ENCODE measurements around the gene EFNB2.

Gene EFNB2

DNA sequence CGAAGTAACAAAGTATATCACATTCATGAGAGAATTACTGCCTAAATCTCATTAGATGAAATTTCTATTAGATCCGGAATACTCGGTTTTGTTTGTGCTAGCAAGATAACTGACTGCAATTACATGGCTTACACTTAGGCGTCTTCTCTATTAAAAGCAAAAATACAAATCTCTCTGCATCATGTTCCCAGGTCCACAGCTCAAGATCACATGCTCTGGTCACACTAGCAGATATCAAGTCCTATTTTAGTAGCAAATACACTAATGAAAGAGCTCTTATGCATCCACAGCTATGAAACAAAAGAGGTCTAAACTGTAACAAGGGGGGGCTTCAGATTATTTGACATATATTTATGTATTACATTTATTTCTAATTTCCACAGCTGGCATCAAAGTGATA, 53.5 kb downstream of the EFNB2 start:
- no peak for DNase-seq (ENCODE audit: low read depth)

DNA sequence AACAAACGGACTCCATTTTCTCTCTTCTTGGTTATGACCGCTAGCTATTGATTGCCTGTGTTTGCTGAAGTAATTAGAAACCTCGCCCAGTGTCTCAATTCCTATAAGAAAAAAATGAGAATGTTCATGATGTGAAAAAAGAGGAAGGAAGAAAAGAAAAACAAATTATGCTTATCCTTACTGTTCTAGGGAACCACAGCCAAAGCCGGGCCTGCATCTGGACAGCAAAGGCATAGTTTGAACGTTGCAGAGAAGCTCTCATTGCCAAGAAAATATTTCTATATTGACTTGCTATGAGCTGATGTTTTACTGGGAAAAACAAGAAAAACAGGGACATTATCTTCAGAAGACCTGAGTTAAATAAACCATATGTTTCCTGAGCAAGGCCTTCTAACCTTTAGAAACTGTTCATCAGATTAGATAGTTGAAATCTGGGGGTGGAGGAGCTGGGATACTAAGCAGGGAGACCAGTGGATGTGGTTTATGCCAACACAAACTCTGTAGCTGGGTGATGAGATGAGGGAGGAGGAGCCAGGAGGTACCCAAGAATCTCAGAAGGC, 55.0 kb downstream of the EFNB2 start:
- DNase-seq (ENCODE audit: low read depth), result no peak

DNA sequence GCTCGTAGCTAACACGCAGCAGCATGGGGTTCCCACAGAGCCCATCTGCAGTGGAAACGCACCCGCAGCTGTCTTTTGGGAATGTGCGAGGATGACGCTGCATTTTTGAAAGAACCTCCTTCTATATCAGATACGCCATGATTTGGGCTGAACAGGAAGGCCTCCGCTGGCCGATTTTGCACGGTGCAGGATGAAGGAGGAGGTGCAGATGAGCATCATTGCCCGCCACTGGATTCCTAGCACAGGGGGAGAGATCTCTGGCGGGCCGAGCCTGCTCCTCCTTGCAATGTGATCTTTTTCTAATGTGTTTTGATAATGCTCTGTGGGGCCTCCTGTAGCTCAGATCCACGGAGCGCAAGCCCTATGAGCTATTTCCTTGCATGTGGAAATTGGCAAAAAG, 55.5 kb downstream of the EFNB2 start:
- DNase-seq (ENCODE audit: low read depth), result no peak

- DNase-seq (ENCODE audit: low read depth), result no peak
Observed at GRCh38 chr13:106478116-106478515, 57.3 kb downstream of the EFNB2 start.

- DNase-seq (ENCODE audit: low read depth), result no peak
Observed at GRCh38 chr13:106477303-106477702, 58.2 kb downstream of the EFNB2 start.

DNA sequence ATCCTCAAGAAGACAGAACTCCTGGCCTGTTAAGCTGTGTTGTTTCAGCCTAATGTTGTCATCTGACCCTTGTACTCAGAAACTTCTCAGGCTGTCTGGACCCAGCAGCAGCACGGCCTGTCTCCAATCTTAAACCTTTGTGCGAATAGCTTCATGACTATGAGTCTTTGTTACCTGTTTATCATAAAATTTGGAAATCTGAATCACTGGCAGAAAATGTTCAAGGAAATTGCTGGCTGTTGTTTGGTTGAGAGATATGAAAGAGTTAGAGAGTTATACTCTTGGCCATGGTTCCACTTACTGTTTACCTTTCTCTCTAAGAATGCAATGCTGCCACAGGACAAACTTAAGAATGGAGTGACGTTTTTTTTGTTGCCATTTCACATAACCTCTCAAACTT, 59.6 kb downstream of the EFNB2 start:
- DNase-seq (ENCODE audit: low read depth), result no peak

GRCh38 chr13:106474912-106475311, 60.5 kb downstream of the EFNB2 start:
- DNase-seq (ENCODE audit: low read depth), result no peak

DNA sequence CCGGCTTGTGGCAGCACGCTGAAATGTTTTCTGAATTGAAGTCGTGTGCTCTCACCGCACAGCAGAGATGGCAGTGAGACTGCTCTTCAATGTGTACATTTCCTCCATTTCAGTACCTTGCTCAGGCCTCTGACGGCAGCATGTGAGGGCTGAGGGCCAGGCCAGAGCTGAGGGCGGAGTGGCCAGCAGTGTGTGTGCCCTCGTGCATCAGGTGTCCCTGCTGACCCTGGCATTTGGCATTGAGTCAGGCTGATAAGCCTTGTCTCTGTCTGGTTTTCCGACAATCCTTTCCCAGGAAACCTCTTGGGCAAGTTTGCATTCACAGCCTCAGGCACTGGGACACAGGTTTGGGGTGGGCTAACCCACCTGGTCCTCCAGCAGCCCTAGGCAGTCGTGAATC, 62.3 kb downstream of the EFNB2 start:
- DNase-seq (ENCODE audit: low read depth), result no peak

DNA sequence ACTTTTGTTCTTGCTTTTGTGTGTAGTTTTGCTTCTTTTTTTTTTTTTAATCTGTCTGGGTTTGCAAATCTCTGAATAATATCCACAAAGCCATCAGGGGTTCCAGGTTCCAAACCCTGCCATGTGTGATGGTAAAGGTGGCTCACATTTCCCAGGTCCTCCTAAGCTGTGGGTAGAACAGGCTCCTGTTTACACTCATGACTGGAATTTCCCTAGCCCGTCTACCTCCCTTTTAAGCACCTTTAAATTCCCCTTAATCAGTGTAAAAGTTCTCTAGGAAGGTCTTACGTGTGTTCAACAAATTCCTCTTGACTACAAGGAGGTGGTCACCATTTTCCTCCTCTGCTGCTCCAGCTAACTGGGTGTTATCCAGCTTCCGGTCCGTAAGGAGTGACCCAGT, 62.8 kb downstream of the EFNB2 start:
- DNase-seq (ENCODE audit: low read depth), result no peak

DNA sequence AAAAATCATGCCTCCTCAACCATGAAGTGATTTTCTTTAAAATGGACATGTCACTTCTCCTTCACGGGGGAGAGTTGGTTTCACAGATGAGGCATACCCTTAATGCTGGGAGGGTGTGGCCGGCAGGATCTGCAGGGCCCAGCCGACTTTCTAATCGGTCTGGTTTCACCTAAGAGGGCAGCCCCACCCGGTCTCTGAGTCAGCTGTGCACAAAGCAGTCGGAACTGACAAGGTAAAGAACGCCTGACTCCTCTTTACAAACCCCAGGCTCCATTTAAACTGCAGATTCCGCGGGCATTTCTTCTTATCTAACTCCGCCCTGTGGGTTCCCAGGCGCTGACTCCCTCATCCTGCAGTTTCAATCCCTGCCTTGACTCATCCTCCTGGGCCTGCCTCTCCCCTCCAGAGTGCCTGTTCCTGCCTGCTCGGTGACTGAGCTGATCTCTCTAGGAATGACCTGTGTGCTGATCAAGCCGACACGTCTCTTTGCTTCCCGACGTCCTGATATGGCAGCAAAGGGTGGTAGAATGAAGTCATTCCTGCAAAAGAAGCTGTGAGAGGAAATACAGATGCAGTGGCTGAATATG, 63.4 kb downstream of the EFNB2 start:
- DNase-seq (ENCODE audit: low read depth), result no peak

DNA sequence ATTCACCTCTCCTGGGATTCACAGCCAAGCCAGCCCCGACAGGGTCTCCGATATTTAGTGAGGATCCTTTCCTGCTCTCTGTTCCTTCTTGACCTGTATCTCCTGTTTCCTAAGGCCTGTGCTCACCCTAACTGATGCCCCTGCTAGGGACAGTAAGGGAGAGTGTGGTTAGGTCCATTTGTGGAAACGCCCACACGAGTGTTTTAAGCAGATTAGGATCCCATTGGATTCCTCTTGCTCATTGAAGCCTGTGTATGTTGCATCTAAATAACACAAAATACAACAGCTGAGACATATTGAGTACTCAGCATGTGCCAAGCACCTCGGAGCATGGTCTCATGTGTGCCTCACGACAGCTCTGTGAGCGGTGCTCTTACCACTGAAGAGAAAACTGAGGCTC, 64.9 kb downstream of the EFNB2 start:
- DNase-seq (ENCODE audit: low read depth), result no peak

DNA sequence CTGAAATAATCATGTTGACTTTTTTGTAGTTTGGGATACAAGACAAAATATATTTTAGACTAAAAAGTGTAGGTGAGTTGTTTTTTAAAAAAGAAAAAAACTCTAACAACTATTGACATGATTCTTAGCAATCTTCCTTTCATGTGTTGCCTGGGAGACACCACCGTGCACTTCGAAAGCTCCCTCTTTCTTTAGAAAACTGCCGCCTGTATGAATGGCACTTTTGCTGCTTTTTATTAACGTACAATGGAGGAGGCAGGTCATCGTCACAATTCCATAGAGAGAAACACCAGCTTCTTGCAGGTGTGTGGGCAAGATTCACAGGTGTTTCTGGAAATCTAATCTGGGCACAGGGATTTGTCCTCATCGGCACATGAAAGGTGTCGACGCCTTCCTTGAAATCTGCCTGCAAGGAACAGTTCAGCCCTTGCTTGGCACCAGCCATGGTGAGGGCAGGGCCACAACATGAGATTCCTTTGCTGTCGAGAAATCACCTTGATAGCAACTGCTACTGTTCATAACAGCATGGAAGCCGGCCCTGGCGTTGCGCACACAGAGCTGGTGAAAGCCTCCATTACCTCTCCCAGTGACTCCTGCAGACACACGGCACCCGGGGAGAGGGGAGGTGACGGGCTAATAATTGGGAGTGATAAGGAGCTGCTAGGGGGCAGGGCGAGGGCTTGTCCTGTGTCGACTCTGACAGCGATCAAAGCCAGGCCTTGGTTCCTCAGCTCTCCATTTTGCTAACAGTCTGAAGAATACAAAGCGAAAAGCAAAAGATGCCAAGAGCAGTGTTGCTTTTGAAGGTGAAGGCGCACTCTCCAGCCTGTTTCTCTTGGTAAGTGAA, 66.5 kb downstream of the EFNB2 start:
- DNase-seq (ENCODE audit: low read depth), result no peak

DNA sequence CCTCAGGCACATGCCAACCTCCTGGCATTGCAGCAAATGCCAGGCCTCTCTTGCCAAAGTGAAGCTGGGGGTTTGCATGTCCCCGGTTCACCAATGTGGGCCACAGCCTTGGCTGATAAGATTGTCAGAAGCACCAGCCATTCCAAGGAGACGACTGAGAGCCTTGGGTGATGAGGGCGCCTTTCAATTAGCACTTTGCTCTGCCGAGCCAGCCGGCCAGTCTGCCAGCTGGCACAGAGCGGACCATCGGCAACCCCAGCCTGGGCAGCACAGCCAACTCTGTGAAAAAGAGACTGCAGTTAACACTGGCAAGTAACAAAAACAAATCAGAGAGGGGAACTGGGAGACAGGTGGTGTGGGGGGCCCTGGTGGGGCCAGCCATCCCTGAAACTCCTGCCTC, 67.3 kb downstream of the EFNB2 start:
- DNase-seq (ENCODE audit: low read depth), result no peak

DNA sequence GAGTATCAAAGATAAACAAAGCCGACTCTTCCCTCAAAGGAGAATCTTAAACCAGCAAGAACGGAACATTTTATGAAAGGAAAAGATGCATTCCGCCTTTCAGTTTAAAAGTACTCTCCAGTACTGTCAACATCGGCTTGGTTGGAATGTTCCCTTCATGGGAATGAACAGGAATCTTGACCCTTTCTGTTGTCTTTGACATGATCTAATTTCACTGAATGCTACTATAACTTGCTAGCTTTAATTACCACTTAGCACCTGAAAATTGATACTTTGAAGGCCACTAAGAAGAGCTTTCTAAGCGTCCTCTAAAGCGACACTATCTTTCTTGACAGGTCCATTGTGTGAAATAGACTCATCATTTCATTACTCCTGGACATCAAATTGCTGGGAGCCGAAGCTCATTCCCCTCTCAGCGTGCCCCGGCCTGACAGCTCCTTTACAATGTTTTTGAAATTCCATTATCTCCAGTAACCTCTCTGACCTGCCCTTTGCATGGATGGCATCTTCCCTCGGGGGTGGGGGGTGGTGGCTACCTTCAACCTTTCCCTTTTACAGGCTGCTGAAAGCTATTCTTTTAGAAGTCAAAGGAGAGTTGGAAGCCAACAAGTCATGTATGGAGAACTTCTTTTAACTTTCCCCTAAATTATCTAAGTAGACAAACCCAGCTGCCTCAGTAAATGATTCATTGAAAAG, 67.9 kb downstream of the EFNB2 start:
- DNase-seq (ENCODE audit: low read depth), result no peak

- no peak for DNase-seq (ENCODE audit: low read depth)
Observed at GRCh38 chr13:106466691-106467426, 68.6 kb downstream of the EFNB2 start.

- DNase-seq (ENCODE audit: low read depth), result no peak
Observed at GRCh38 chr13:106464076-106464475, 71.4 kb downstream of the EFNB2 start.

GRCh38 chr13:106462710-106463109, 72.8 kb downstream of the EFNB2 start:
- DNase-seq (ENCODE audit: low read depth), result no peak

GRCh38 chr13:106455777-106456176, 79.7 kb downstream of the EFNB2 start:
- DNase-seq (ENCODE audit: low read depth), result no peak

DNA sequence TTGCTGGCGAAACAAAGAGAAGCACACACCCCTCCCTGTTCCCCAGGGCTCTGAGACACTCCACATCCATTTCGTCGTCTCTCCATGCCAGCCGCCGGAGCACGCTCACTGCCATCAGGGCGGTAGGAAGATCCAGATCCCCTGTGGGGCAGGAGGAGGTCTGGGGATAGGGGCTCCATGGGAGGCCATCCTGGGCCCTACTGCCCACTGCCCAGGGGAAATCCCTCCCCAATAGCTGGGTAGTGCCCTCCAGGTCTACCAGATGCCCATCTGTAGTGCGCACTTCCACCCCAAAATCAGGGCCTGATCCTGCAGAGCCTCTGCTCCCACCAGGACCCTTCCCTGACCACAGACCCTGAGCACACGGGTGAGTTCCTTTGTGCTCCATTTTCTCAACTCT, 80.3 kb downstream of the EFNB2 start:
- DNase-seq (ENCODE audit: low read depth), result no peak

- DNase-seq (ENCODE audit: low read depth), result no peak
Observed at GRCh38 chr13:106453101-106453500, 82.4 kb downstream of the EFNB2 start.

DNA sequence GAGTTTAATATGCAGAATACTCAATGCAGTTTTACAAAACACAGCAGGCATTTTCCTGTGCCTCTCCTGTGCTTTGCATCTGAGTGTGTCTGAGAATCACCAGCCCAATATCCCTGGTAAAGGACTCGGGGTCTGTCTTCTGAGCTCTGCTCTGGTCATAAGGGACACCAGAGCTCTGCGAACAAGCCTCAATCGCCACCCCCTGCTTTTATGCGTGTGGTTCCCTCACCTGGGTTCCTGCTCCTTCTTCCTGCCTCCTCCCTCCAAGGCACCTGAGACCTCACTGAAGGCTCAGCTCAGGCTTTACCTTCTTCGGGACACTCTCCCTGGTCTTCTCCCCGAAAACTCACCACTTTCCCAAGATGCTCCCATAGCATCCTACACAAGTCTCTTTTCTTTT, 84.5 kb downstream of the EFNB2 start:
- DNase-seq (ENCODE audit: low read depth), result no peak

DNA sequence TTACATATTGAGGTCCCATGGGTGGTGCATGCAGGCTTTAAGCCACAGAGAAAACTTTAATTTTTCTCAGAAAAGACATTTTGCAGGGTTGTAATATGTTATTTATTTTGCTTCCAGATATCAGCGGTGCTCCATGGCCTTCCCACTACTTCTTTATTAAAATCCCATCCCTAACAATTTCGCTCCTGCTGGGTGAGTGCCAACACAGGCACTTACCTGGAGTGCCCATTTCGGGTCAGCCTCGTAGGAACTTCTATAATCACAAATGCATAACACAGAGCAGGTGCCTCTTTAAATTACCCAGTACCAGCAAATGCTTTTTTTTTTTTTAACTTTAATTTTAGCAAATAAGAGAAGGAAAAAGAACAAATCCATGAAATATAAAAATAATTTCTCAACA, 86.4 kb downstream of the EFNB2 start:
- no peak for DNase-seq (ENCODE audit: low read depth)

Measured in activated T-cell treated with anti-CD3 and anti-CD28 coated beads for 1 hour (primary cell).